GM19328 (cell line): ENCODE results near the gene INHBA.

ENCODE experiments used
- ATAC-seq: cut with Tn5 transposase; IDR thresholded peaks from one replicate; pipeline ENCODE4 v1.9.1; 2021; ENCODE audit warnings: mild to moderate bottlenecking, moderate library complexity; ENCODE audit not compliant: unreplicated experiment

INHBA gene

DNA sequence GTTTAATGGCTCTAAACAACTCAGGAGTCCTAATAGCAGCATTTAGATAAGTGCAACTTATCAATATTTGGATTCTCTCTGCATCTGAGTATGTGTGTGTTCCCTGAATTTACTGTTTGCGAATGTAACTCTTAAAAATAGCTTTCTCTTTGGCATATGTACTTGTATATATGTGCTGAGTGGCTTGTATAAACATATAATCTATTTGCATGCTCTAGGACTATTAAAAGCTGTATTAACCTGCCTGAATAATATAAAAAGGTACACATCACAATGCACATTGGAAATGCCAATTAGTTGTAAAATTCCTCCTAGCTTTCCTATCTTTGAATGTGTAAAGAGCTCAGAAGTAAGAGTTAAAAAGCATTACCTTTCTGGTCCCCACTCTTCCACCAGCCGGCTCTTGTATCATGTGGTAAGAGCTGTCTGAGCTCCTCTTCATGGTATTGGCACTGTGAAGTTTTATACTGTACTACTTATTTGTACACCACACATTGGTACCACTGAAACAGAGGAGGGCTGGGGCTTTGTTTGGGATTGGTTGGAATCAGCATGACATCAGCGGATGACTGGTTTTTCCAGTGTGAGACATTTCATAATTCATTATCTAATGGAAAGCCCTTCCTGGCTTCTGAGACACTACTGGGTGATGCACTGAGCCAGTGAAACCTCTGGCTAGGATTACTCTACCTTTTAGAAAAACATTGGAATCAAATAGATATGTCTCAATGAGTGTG is at the start of gene INHBA:
Gene INHBA (minus strand): TSS at position 456 of the 737 bp plus-strand sequence. CDS start 2,716 bp downstream, outside the sequence.
- no peak for ATAC-seq

DNA sequence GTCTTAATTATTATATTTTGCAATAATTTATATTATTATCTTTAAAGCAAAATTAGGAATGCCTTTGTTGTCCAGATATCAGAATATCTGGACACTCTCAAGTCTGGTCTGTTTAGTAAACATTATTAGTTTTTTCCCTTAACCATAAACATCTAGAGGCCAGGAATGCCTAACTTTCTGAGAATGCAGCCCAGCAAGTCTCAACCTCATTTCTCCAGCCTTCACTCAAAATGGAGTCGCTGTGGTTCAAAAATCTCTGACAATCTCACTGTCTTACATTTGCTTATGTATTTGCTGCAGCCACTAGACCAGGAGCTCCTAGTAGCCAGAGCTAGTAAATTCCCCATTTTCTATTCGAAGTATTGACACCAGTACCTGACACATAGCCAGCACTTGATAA is 49.7 kb upstream of the INHBA start:
- no peak for ATAC-seq

DNA sequence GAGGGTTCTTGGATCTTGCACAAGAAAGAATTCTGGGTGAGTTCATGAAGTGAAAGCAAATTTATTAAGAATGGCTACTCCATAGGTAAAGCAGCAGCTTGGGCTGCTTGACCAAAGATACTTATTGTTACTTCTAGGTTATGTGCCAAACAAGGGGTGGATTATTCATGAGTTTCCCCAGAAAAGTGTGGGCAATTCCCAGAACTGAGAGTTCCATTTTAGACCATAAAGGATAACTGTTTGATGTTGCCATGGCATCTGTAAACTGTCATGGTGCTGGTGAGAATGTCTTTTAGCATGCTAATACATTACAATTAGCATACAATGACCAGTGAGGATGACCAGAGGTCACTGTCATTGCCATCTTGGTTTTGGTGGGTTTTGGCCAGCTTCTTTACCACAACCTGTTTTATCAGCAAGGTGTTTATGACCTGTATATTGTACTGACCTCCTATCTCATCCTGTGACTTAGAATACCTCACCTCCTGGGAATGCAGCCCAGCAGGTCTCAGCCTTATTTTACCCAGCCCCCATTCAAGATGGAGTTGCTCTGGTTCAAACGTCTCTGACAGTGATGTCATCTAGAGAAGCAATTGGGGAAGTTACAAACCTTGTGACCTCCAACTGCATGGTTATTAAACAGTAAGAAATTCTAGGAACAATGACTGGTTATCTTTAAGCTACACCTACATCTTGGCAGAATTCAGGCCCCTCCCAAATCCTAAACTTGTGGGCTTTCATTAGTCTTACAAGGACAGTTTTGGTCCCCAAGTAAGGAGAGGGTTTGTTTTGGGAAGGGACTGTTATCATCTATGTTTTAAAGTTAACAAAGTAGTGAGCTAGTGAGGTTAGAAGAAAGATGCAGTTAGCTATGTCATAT is 48.0 kb upstream of the INHBA start:
- ATAC-seq = no peak

DNA sequence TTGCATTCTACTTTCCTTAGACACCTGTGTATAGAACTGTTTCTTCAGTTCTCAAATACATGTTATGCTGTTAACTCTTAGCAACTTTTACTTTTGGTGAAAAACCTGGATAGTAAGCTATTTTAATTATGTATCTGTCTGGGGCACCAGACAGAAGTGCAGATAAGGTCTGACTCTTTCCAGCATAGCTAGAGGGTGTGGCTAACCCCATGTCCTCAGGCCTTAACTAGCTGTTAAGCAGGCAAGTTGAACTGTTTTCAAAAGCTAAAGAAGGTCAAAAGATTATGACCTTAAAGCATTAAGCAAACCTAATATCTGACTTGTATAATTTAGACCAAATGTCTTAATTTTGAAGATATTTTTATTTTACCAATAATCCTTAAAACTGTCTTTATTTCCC is 45.1 kb upstream of the INHBA start:
- ATAC-seq = no peak

DNA sequence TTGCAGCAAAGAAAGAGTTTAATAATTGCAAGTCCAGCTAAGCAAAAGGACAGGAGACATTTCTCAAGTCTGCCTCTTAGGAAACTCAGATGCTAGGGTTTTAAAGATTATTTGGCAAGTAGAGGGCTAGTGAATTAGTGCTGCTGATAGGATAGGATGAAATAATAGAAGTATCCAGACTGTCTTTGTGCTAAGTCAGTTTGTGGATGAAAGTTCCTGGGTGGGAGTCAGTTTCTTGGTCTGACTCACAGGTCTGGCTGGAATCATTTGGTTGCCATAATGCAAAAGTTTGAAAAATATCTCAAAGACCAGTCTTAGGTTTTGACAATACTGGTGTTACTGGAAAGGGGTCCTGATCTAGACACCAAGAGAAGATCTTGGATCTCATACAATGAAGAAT is 42.6 kb upstream of the INHBA start:
- no peak for ATAC-seq

DNA sequence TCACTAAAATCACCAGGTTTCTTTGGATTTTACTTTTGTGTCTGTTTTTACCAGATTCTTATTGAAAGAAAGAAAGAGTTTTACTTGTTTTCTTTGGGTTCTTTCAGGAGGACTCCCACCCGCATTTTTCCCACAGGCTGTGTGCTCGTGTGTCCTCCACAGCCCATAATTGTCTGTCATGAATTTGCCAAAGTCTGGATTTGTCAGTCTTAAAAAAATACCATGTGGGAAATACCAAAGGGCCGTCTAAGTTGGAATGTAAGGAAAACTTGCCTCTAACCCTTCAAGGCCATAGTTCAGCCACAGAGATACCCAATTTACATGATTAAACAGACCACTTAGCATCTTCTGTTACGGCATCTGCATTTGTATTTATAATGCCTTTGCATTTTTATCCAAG is 41.3 kb upstream of the INHBA start:
- no peak for ATAC-seq

DNA sequence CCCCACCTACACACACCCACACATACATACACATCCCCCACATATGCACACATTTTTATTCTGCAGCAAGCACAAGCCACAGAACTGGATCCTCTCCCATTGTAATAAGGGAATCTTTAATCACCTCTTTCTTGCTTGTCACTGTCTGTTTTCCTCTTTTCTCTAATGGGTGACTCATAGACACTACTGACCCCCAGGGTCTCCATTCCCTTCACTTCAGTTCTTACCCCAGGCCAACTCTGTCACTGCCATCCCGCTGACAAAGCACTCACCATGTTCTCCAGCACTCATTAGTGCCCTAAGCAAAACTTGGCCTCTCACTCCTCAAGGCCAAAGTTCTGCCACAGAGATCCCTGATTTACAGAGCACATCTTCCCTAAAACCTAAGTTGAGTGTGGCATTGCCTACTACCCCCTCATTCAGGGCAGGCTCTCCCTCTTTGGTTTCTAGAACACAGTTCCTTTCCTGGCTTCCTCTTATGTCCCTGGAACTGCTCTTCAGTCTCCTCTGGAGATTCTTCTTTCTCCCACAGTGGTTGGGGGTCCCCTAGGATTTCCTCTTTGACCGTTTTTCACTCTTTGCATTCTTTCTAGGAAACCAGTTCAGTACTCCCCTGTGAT is 39.6 kb upstream of the INHBA start:
- no peak for ATAC-seq

DNA sequence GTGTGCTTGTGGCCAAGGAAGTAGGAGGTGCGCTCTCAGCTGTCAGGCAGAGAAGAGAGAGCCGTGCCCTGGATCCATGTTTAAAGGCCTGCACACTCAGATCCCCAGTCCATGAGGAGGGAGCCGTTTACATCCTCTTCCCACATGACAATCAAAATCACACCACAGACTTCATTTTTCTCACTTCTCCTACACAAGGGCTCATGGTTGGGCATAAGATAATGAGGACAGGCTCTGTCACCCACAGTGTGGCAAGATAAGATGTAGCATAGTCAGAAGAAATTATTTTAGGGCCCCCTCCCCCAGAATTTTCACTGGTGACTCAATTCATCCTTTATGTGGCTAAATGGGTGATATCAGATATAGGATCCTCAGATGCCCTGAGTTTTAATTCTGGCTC is 35.9 kb upstream of the INHBA start:
- ATAC-seq = no peak

DNA sequence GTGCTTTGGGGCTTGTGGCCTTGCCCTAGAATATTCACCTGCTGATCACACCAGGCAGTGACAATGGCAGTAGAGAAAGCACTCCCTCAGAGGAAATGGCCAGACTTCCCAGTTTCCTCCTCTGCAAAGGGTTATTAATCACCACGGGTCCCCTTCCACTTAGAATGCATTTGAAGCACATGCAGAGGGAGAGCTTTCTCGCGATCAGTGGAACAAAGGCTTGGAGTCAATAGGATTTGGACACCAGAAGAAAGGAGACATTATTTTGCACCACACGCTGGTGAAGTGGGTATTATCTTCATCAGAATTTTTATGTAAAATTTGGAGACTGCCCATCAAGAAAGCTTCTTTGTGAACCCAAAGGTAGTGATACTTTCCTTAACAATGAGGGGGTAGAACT is 35.4 kb upstream of the INHBA start:
- no peak for ATAC-seq

DNA sequence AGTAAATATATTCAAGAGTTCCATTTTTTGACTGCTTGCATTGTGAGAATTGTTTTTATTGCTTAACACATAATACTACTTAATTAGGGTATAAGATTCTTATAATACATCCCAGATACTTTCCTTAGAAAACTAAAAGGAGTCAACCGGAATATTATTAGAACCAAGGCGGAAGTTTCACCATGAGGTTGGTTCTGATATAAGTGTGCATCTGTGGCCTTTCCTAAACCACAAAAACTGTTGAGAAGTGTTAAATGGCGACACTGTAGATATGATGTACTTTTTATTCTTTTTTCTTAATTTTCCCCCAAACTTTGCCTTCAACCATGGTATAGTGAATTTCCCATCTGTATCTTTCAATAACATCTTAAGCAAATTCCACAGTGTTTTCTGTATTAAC is 32.3 kb upstream of the INHBA start:
- no peak for ATAC-seq

DNA sequence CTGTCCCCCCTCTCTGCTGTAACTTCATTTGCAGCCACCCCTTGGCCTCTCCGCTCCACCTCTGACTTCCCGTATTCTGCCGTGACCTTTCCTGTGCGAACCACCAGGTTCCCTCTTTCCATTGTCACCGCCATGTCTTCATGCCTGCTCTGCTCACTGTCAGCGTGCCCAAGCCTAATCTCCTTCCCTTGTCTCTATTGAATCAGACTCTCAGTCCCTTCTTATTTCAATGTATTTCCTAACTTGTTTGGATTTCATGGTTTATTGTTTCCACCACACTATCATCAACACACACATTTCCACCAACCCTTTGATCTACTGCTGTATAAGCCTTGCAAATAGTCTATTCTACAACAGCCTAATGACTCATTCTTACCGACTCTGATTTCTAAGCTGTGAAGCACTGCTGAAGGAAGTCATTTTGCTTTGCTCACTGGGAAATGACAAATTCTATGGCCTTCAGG is 30.0 kb upstream of the INHBA start:
- no peak for ATAC-seq

DNA sequence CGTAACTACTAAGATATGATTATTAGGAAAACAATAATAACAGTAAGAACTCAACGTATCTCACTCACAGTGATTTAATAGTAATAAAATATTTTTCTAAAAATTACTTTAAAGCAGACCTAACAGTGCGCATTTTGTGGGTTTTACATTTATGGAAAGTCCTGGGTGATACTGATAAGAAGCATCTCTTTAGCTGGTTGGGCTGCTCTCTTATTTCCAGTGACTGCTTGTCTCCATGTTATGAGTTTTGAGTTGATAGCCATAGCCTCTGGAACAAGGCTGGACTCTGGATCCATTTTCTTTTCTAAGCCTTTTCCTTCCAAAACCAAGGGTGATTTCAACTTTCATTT is 29.5 kb upstream of the INHBA start:
- peak; percentile 3 for ATAC-seq

DNA sequence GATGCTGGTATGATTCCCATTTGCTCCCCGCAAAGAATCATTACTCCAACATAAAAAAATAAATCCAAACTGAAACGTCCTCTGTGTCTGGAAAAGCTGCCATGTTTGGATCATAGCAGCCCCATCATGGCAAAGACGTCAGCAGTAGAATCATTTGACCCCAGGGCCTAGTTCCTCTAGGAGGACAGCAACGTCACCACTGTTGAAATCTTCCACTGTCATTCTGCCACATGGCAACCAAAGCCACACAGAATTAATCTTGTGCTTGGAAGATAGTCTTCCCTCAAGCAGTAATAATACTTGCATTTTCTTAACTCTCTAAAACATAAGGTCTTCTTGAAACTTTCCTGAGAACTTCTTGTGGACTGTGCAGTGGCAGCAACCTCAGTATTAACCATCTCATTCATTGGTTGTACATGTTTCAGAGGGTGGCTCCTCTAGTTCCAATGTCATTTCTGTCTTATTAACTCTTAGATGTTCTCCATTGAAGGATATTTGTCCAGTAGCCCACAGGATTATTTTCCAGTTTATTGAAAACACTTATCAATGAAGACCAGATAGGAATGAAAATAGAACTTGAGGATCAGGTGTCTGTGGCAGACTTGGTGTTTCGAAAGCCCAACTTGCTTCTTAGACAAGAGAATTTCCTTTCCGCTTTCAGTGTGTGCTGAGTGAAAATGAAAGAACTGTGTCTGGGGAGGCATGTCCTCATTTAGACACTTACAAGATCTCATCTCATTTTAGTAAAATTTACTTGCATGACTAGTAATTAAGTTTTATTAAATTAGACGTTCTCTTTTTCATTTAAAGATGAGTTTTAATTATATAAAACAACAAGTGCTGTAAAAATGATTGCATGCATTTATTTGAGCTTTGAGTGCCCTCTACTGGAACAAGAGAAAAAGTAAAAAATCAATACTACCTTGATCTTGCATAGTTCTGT is 28.9 kb upstream of the INHBA start:
- ATAC-seq = peak; percentile 97

DNA sequence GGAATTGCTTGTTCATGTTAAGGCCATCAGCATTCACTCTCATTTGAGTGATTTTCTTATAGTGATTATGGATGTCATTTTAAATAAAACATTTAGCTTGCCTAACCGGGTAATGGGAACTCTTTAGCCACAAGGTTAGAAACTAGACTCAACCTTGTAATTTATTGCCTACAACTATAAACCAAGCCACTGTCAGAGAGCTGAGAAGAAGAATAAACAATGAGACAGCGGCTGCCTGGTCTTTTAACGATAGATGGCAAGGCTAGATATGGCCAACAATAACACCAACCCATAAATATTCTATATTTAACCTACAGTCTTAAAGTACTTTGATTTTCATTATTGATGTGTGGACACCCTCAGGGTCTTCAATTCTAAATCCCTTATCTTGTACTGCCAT is 27.8 kb upstream of the INHBA start:
- ATAC-seq = no peak

DNA sequence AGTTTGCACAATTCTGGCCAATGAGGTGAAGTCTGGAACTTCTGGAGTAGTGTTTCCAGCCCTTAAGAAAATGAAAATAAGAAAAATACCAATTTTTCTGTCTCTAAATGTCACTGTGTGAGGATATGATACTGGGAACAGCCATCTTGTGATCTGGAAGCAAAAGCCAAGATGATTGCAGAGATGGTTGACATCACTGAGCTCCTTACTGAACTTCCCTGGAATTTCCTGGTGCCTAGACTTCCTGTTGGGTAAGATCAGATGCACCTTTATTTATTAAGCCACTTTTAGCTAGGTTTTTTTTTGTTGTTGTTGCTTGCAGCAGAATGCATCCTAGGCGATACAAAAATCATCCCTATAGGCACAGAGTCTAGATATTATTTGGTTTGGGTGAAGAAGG is 27.3 kb upstream of the INHBA start:
- no peak for ATAC-seq

DNA sequence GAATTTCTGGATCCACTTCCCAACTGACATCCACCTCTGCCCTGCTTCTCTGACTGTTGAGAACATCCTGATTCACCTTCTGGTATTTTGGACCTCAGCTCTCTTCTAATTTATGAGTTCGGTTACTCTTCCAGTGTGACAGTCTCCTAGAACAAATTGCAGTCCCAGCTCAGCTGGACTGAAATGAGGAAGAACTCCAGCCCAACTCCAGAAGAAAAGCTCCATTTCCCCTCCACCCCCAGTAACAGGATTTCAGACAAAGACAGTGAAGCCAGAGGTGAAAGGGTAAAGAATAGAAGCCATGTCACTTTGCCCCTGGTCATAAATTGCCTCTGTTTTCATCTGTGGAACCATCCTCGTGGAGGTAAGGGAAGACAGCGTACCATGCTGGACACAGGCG is 26.2 kb upstream of the INHBA start:
- ATAC-seq = no peak

DNA sequence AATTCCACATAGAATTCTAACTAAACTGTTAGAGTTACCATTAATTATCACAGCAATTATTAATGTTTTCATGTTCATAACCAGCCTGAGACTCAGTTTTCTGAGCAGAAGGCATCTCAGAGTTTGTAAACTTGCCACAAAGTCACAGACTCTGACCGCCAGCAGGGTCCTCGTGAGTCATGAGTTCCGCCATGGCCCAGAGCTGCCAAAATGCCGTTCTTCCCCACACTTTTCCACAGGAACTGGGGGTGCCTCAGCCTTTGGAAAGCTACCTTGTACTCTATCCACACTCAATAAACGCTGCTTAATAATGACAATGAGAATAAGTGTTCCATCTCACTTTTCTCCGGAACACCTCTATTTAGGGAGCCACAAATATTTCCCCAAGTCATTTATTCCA is 22.1 kb upstream of the INHBA start:
- no peak for ATAC-seq

DNA sequence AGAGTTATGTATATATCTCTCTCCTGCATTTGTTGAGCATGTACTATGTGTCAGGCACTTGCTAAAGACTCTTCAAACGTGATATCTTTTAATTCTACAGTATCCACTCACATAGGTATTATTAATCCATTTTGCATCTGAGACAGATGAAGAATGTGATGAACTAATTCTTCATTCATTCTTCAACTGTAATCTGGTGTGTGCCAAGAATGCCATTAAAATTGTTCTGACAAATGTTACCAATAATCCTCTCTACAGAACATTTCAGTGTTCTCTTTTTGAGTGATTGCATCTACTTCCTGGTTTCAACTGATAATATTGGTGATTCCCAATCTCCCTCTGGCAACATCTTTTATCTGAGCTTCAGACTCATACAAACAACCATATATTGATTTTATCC is 18.0 kb upstream of the INHBA start:
- ATAC-seq = no peak

DNA sequence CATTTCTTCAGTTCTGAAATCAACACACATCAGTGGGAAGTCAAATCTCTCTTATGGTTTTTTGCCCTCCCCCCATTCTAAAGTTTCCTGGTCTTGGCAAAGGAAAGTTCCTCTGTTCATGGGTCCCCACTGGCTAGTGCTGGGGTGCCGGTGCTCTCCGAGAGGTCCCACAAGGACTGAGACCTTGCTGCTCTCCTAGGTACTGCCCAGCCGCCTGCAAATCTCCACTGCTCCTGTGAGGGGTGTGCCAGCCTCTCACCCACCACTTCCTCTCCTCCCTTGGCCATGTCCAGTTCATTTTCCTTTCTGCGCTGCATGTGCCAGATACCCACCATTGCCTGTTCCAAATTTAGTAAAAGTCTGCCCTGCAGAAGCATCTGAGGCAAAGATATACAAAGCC is 17.2 kb upstream of the INHBA start:
- ATAC-seq = no peak

DNA sequence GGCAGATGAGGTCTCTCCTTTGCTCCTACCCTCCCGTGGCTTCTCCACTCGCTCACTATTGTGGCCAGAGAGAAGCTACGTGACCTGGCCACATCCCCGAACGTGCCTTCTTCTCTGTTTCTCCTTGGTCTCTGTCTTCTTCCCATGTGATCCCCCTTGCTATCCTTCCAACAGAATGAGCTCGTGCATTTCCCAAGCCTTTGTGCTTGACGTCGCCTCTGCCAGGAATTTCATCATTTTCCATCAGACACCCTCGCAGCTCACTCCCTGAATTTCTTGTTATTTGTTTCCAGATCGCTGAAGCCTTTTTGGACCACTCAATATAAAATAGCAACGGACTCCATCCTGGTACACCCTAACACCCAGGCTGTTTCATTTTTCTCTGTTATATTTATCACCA is 13.8 kb upstream of the INHBA start:
- ATAC-seq = no peak

DNA sequence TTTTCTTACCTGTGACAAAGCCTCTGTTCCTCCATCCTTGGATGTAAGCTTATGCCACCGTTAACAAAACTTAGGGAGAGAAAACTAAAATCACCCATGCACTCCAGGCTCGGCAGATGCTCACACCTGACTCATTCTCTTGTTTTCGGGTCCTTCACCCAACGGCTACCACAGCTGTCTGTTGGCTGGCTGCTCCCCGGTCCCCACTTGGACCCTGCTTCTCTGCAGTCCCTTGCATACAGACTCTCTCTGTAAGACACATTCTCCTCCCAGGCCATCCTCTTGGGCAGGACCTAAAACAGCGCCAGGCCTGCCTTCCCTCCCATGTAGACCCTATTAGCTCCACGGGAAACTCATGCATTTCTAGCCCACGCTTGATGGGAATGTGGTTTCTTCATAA is 12.1 kb upstream of the INHBA start:
- no peak for ATAC-seq
